RWPE1 (cell line): ENCODE data around the gene ABO.
"Not testable (repeated sequence)": the region's sequence is repeated elsewhere in the genome, so short reads cannot be mapped to it uniquely, and the experiment has no call there.

Source experiments
- CTCF ChIA-PET: fragments of 350-600 bp; sonication (Branson Sonifier 250); formaldehyde crosslinking; extraction: SDS; loops from one replicate; lab custom pipeline; 2021; lab: Yijun Ruan, JAX
- POLR2A ChIA-PET: fragments of 400-600 bp; formaldehyde crosslinking; extraction: SDS; loops from one replicate; lab custom pipeline; 2020; ENCODE audit warnings: antibody characterized with exemption; ENCODE audit not compliant: low non-redundant PET; lab: Yijun Ruan, JAX
- DNase-seq: peaks from one replicate; pipeline ENCODE4 v3.0.0; 2012; ENCODE audit warnings: low spot score
- H3K27ac ChIP-seq: fragments of 450-650 bp; 2 replicates; pipeline ENCODE4 v1.5.1; 2017
- TF ChIP-seq, protein P1 (sequence below): fragments of 450-650 bp; conservative IDR thresholded peaks from 2 replicates; pipeline ENCODE4 v1.5.1; 2017; ENCODE audit warnings: low read depth, mild to moderate bottlenecking

The ABO gene

DNA sequence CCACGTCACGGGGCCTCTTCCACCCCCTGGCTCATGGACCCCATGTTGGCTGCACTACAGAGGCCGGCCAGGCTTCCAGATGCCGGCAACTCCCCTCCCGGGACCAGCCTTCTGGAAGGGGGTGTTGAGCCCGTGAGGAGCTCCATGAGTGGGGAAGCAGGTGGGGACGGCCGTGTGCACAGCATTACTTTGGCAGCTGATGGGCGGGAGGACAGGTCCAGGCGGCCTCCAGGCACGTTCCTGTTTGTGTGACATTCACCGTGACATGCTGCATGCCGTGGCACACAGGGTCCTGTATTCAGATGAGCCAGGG lies 29.1 kb upstream of the ABO start:
- POLR2A ChIA-PET, result no interaction called here
- no peak for DNase-seq
- CTCF ChIA-PET, result interaction anchor here (1.0 kb wide), 1 partner anchor 16 kb away, joined by 3 read pairs; no protein-coding TSS in a partner anchor
- TF ChIP-seq, protein P1, sequence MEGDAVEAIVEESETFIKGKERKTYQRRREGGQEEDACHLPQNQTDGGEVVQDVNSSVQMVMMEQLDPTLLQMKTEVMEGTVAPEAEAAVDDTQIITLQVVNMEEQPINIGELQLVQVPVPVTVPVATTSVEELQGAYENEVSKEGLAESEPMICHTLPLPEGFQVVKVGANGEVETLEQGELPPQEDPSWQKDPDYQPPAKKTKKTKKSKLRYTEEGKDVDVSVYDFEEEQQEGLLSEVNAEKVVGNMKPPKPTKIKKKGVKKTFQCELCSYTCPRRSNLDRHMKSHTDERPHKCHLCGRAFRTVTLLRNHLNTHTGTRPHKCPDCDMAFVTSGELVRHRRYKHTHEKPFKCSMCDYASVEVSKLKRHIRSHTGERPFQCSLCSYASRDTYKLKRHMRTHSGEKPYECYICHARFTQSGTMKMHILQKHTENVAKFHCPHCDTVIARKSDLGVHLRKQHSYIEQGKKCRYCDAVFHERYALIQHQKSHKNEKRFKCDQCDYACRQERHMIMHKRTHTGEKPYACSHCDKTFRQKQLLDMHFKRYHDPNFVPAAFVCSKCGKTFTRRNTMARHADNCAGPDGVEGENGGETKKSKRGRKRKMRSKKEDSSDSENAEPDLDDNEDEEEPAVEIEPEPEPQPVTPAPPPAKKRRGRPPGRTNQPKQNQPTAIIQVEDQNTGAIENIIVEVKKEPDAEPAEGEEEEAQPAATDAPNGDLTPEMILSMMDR, result no peak
- no peak overlapping the region for H3K27ac ChIP-seq

DNA sequence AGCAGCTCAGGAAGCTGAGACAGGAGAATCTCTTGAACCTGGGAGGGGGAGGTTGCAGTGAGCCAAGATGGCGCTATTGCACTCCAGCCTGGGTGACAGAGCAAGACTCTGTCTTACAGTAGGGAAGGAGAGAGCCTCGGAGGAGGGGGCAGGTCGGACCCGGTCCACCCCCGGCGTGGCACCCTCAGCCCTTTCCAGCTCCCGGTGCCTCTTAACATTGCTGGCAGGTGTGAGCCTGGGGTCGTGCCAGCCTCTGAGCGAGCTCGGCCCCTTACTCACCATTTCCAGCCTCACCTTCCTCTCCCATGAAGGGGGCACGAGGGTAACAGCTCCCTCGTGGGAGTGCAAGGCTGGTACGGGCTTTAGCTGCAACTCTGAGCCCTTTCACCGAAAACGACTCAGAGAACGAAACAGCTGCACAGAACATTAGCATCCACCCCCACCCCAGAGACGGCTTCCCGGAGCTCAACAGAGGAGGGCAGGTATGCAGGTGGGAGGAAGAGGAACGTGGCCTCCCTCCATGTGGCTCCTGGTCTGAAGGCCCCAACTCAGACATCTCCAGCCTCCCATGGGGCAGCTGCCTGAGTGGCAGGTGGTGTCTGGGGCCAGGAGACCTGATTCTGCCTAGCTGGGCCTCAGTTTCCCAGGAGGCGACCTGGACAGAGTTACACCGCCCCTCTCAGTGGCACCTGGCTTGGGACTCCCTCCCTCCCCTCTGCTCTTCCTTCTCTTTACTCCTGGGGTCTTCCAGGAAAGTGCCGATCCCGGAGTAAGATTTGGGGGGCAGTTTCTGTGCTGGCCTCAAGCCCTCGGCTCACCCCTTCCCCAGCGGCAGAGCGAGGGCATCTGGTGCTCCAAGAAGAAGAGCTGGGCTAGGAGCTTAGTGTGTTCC lies 28.5 kb upstream of the ABO start:
- TF ChIP-seq, protein P1, result no peak
- no peak overlapping the region for H3K27ac ChIP-seq
- ChIA-PET POLR2A (no interaction called here), CTCF (interaction anchor here (1.0 kb wide), 1 partner anchor 17 kb away, joined by 3 read pairs; no protein-coding TSS in a partner anchor)
- DNase-seq, result no peak

DNA sequence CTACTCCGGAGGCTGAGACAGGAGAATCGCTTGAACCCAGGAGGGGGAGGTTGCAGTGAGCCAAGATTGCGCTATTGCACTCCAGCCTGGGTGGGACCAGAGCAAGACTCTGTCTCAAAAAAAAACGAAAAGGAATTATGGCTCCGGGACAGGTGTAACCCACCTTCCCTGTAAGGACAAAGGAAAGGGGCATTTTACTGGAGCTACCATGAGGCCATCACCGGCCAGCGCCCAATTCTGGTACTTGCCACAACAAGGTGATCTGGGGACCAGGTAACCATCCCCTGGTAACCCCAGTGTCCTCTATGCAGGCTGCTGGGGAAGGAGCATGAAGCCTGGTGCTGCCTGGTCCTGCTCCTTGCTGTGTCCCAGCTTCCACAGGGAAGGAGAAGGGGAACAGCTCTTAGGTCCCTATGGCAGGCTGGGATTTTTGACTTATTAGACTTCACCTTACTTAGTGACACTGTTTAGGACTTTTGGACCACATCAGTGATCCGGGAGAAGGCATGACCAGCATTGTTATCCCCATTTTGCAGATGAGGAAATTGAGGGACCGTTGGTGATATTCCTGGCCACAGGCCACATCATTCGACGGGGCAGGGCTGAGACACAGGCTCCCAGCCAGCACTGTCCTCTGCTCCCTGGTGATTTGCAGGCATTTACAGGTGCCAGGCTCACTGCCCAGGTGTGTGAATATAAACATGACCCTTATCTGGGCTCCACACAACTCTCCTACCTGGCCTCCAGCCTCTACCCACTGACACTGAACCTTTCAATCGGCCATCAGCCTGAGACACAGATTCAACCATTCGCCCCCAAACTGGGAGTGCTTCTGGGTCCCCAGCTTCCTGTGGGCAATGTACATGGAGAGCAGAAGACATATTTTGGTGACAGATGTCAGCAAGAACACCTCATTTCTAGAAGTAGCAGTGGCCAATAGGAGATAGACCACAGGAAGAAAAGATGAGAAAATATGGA lies 26.5 kb upstream of the ABO start:
- ChIA-PET CTCF (no interaction called here), POLR2A (interaction anchor here (0.6 kb wide), 1 partner anchor 32 kb away, joined by 3 read pairs; no protein-coding TSS in a partner anchor)
- DNase-seq, result no peak
- no peak overlapping the region for H3K27ac ChIP-seq
- TF ChIP-seq, protein P1, result no peak

DNA sequence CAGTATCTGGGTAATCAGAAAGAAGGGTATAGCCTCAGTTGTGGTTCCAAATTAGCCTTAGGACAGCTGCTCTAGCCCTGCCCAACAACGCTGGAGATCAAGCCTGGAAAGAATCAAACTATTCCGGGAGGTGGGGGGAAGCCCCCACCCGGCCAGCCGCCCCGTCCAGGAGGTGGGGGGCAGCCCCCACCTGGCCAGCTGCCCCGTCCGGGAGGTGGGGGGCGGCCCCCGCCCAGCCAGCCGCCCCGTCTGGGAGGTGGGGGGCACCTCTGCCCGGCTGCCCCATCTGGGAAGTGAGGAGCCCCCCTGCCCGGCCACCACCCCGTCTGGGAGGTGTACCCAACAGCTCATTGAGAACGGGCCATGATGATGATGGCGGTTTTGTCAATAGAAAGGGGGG lies 25.0 kb upstream of the ABO start:
- POLR2A ChIA-PET, result interaction anchor here (0.6 kb wide), 1 partner anchor 106 kb away, joined by 9 read pairs; no protein-coding TSS in a partner anchor
- H3K27ac ChIP-seq, DNase-seq, CTCF ChIA-PET: not testable (repeated sequence)

DNA sequence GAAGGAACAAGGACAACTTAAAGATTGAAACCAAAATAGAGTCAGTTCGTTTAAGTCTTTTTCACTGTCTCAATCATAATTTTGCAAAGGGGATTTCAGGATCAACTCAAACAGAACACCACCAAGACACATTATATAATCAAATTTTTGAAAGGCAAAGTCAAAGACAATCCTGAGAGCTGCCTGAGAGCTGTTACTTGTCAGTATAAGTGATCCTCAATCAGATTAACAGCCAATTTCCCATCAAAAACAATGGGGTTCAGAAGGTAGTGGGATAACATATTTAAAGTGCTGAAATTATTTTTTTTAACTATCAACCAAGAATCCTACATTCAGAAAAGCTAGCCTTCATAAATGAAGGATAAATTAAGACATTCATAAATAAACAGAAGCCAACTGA lies 19.3 kb upstream of the ABO start:
- CTCF ChIA-PET, result no interaction called here
- POLR2A ChIA-PET, result no interaction called here
- TF ChIP-seq, protein P1, result no peak
- no peak overlapping the region for H3K27ac ChIP-seq
- no peak for DNase-seq

DNA sequence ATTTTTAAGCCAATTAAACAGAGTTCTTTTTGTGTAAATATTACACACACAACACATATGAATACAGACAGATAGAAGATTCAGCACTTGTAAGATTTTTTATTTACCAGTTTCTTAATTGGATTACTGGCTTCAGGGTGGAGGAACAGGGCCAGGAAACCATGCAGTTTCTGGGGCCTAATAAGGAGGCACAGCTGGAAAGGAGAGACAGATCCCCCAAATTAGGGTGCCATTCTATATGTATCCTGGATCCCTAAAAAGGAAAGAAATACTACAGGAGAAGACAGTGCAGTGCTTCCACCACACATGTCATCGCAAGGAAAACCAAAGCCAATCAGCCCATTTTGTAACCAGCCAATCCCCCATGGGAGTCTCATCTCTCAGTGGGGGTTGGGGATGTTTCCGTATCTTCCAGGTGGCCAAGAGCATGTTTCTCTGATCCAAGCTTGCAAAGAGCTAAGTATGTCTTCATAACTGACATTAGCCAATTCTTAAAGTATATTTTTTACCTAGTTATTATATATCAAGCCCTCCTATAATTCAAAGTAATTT lies 15.8 kb upstream of the ABO start:
- H3K27ac ChIP-seq, result no peak overlapping the region
- no peak for DNase-seq
- ChIA-PET POLR2A (no interaction called here), CTCF (interaction anchor here (0.5 kb wide), 1 partner anchor 92 kb away, joined by 3 read pairs; no protein-coding TSS in a partner anchor)
- TF ChIP-seq, protein P1, result no peak
